SU-DHL-6 (cell line): ENCODE measurements around the gene KBTBD8.

ENCODE experiments used
- H2AFZ ChIP-seq: fragments of 200-600 bp; sonication (generic); 2 replicates; pipeline ENCODE4 v1.6.1; 2014; ENCODE audit warnings: low read depth, mild to moderate bottlenecking, moderate library complexity, mixed read lengths, antibody characterized with exemption, low read length; ENCODE audit not compliant: severe bottlenecking
- H3F3A ChIP-seq: fragments of 200-600 bp; shearing (Covaris generic); 2 replicates; pipeline ENCODE4 v1.6.0; 2016; ENCODE audit warnings: antibody characterized with exemption, mild to moderate bottlenecking; ENCODE audit not compliant: insufficient read depth
- H3K27ac ChIP-seq: fragments of 200-600 bp; sonication (generic); 2 replicates; pipeline ENCODE4 v1.5.1; 2016; ENCODE audit warnings: low read depth, mild to moderate bottlenecking, low read length, moderate library complexity, mixed read lengths
- H3K27me3 ChIP-seq: fragments of 200-600 bp; sonication (generic), shearing (Covaris generic); 2 replicates; pipeline ENCODE4 v1.6.0; 2014; ENCODE audit warnings: mild to moderate bottlenecking, low read length
- H3K36me3 ChIP-seq: fragments of 200-600 bp; sonication (generic); 2 replicates; pipeline ENCODE4 v1.6.1; 2014; ENCODE audit warnings: mild to moderate bottlenecking, low read length, mixed read lengths
- H3K4me2 ChIP-seq: fragments of 300-600, 200-600 bp; shearing (Covaris generic), sonication (generic); 2 replicates; pipeline ENCODE4 v1.6.0; 2014; ENCODE audit warnings: low read length, low read depth, mild to moderate bottlenecking; ENCODE audit not compliant: poor library complexity, severe bottlenecking
- H3K4me3 ChIP-seq: fragments of 200-600 bp; sonication (generic); 2 replicates; pipeline ENCODE4 v1.5.1; 2014; ENCODE audit warnings: antibody characterized with exemption, low read length, mild to moderate bottlenecking, mixed read lengths; ENCODE audit not compliant: insufficient read depth, poor library complexity, severe bottlenecking
- H3K79me2 ChIP-seq: fragments of 200-600 bp; sonication (generic); 2 replicates; pipeline ENCODE4 v1.6.1; 2014; ENCODE audit warnings: mild to moderate bottlenecking, low read length, moderate library complexity; ENCODE audit not compliant: insufficient read depth
- H3K9ac ChIP-seq: fragments of 200-600 bp; sonication (generic); 2 replicates; pipeline ENCODE4 v1.7.0; 2014; ENCODE audit warnings: mild to moderate bottlenecking, low read length
- H3K9me2 ChIP-seq: fragments of 200-600 bp; sonication (generic); replicated peaks from 2 replicates; pipeline ENCODE4 v1.6.1; 2014; ENCODE audit warnings: low read length; ENCODE audit not compliant: insufficient read depth
- H3K9me3 ChIP-seq: fragments of 200-600 bp; sonication (generic); 2 replicates; pipeline ENCODE4 v1.6.1; 2014; ENCODE audit warnings: low read length, mixed read lengths; ENCODE audit not compliant: insufficient read depth
- H4K20me1 ChIP-seq: fragments of 200-600 bp; sonication (generic); 2 replicates; pipeline ENCODE4 v1.6.1; 2014; ENCODE audit warnings: low read depth, mild to moderate bottlenecking, antibody characterized with exemption, low read length, moderate library complexity, mixed read lengths
- CTCF ChIP-seq: fragments of 200-600 bp; sonication (generic); IDR thresholded peaks from one replicate; pipeline ENCODE4 v1.5.1; 2017; ENCODE audit warnings: antibody characterized with exemption, mild to moderate bottlenecking, low read length, moderate library complexity; ENCODE audit not compliant: insufficient read depth, poor library complexity, severe bottlenecking
- EZH2phosphoT487 ChIP-seq: fragments of 200-600 bp; sonication (generic), shearing (Covaris generic); conservative IDR thresholded peaks from 2 replicates; pipeline ENCODE4 v1.6.1; 2018; ENCODE audit warnings: mild to moderate bottlenecking, antibody characterized with exemption, low read length, moderate library complexity, mixed read lengths

KBTBD8 gene

GRCh38 chr3:67001086-67001861 lies 3.2 kb downstream of the KBTBD8 start:
- no peak overlapping the region for H2AFZ ChIP-seq
- no peaks in the 10 kb centered on the region for H3K9me3 ChIP-seq
- no peaks in the 10 kb centered on the region for H3K27me3 ChIP-seq
- H3K4me3 ChIP-seq = peak overlapping the region; percentile 74
- H3F3A ChIP-seq = peaks cover 28% of the 10 kb centered on the region
- H3K79me2 ChIP-seq = peaks cover 80% of the 10 kb centered on the region
- H3K36me3 ChIP-seq = peaks cover 47% of the 10 kb centered on the region
- peaks cover 48% of the 10 kb centered on the region for H4K20me1 ChIP-seq
- peak overlapping the region; percentile 99 for H3K4me2 ChIP-seq
- peak overlapping the region; percentile 43 for H3K9ac ChIP-seq
- no peak for TF ChIP-seq EZH2phosphoT487
- no peak for TF ChIP-seq CTCF
- no peaks in the 10 kb centered on the region for H3K9me2 ChIP-seq
- peak overlapping the region; percentile 8; the same call in 1 of the 2 replicates for H3K27ac ChIP-seq

GRCh38 chr3:67005974-67006373 lies 7.9 kb downstream of the KBTBD8 start:
- Histone ChIP-seq H3K27me3 (no peaks in the 10 kb centered on the region), H2AFZ (no peak overlapping the region), H3K4me3 (no peak overlapping the region), H3K9ac (no peak overlapping the region), H3K9me2 (no peaks in the 10 kb centered on the region), H3K9me3 (no peaks in the 10 kb centered on the region), H3K36me3 (peaks cover 78% of the 10 kb centered on the region), H4K20me1 (peaks cover 59% of the 10 kb centered on the region), H3K4me2 (peak overlapping the region; percentile 76), H3F3A (peaks cover 34% of the 10 kb centered on the region), H3K27ac (peak overlapping the region; percentile 7; the same call in 1 of the 2 replicates), H3K79me2 (peaks cover 98% of the 10 kb centered on the region)
- TF ChIP-seq EZH2phosphoT487 = no peak
- no peak for TF ChIP-seq CTCF

GRCh38 chr3:67006460-67006859 lies 8.4 kb downstream of the KBTBD8 start:
- H3K9me3 ChIP-seq = no peaks in the 10 kb centered on the region
- peaks cover 98% of the 10 kb centered on the region for H3K79me2 ChIP-seq
- H3K27ac ChIP-seq = peak overlapping the region; percentile 7; the same call in 1 of the 2 replicates
- no peaks in the 10 kb centered on the region for H3K9me2 ChIP-seq
- no peak overlapping the region for H3K9ac ChIP-seq
- TF ChIP-seq EZH2phosphoT487 (no peak), CTCF (no peak)
- H3F3A ChIP-seq = peaks cover 39% of the 10 kb centered on the region
- peak overlapping the region; percentile 76 for H3K4me2 ChIP-seq
- H3K36me3 ChIP-seq = peaks cover 77% of the 10 kb centered on the region
- peaks cover 56% of the 10 kb centered on the region for H4K20me1 ChIP-seq
- no peak overlapping the region for H2AFZ ChIP-seq
- H3K27me3 ChIP-seq = no peaks in the 10 kb centered on the region
- no peak overlapping the region for H3K4me3 ChIP-seq
